GM21737 (cell line): Measurements from ENCODE around the gene KCNA4.
"Not testable (repeated sequence)": the region's sequence is repeated elsewhere in the genome, so short reads cannot be mapped to it uniquely, and the experiment has no call there.

Experiments used
- ATAC-seq: cut with Tn5 transposase; IDR thresholded peaks from one replicate; pipeline ENCODE4 v1.9.1; 2021; ENCODE audit warnings: mild to moderate bottlenecking, moderate library complexity; ENCODE audit not compliant: unreplicated experiment

Gene KCNA4

DNA sequence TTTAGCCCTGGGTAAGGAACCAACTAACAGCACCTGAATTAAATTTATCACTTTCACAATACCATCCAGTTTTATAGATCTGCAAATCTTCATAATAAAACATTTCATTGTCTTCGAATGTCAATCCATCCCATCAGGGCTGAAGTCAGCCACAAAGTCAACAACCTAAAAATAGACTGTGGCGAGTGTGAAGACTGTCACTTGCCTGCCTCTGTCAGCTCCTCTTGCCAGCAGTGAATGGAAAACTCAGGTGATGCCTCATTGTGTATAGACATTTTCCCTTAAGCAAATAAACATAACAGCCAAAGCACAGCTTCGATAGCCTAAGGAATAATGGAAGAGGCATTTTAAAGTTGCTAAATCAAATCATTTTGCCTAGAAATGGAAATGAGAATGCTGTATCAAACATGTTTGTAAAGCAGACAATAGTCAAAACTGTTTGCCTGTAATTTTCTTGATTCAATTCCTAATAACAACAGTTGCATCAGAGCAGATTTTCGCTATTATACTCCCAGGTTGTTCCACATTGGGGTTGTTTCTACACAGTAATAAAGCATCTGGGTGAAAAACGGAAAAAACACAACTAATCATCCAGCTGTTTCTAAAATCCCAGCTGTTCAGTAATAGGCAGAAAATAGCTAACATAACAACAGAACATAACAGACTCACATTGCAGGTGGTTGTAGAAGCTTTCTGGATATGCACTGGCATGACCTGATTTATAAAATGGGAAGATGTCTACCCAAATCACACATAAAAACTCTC, 15.7 kb downstream of the KCNA4 start:
- no peak for ATAC-seq

- no peak for ATAC-seq
These were observed 20.8 kb downstream of the KCNA4 start for GRCh38 chr11:29996016-29996415.

DNA sequence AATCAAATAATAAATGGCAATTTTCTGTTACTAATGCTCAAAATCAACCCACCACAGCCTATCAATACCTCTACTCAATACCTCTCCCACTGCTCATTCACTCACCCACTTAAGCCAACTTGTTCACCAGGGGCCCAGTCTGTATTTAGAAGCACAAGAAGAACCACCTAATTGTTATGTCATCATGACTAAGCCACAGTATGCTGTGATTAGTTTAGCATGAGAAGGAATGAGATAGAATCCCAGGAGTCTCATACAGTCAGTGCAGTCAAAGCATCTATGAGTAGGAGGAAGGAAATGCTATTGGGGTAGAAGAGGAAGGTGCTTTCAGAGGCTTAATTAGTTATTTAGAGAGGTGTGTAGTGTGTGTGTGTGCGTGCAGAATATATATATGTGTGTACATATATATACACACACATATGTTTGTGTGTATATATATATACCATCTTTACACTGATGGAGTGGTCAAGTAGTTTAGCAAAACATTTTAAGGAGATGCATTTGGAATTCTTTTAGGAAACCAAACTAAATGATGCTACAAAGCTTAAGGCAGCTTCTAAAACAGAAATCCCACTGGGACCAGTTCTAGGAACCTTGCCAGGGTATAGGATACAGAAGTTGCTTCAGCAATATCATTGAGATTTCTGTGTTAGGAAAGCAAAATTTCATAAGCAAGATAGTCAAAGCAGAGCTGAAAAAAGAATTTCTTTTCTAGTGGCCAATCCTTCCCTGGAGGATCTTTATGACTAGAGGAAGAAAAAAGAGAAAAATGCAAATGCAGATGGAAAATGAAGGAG, 27.5 kb downstream of the KCNA4 start:
- no peak for ATAC-seq

DNA sequence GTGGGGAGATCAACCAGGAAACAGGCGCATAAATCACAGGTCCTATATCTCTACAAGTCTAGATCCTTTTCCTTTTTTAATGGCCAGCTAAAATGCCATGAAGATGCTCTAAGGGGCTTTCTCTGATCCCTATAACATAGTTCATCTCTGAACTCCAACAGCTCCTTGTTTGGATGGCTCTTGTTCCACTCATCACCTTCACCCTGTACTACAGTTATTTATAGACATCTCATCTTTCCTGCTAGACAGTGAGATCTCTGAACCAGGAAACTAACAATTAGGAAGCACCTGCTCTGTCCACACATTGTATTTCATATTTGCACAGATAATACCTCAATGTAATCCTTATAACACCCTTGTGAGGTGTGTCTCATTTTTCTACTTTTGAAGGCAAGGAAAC, 31.6 kb downstream of the KCNA4 start:
- no peak for ATAC-seq

- ATAC-seq: no peak
These were observed 32.3 kb downstream of the KCNA4 start for GRCh38 chr11:29984544-29984943.

- ATAC-seq: no peak
These were observed 38.3 kb downstream of the KCNA4 start for GRCh38 chr11:29978549-29978948.

DNA sequence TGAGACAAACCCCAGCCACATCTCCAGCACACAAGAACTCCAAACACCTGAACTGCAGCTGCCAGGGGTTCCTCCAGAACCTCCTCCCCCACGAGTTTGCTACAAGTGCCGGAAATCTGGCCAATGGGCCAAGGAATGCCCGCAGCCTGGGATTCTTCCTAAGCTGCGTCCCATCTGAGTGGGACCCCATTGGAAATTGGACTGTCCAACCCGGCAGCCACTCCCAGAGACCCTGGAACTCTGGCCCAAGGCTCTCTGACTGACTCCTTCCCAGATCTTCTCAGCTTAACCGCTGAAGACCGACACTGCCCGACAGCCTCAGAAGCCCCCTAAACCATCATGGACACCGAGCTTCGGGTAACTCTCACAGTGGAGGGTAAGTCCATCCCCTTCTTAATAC, 41.2 kb downstream of the KCNA4 start:
- ATAC-seq: not testable (repeated sequence)

DNA sequence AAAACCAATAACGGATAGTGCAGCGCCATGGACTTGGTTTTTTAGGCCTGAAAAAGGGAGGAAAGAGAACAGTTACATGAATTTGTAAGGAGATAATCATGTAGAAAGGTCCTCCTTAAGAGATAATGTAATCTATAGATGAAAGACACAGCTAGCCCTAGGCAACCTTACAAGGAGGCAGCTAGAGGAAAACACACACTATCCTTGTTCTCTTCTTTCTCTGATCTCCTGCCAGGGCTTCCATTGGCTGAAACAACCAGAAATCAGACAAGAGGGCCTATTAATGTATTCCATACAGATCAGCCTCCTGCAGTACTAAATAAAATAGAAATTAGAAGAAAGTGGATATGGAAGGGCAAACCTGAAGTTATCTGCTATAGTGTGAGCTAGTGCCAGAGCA, 53.0 kb downstream of the KCNA4 start:
- no peak for ATAC-seq

DNA sequence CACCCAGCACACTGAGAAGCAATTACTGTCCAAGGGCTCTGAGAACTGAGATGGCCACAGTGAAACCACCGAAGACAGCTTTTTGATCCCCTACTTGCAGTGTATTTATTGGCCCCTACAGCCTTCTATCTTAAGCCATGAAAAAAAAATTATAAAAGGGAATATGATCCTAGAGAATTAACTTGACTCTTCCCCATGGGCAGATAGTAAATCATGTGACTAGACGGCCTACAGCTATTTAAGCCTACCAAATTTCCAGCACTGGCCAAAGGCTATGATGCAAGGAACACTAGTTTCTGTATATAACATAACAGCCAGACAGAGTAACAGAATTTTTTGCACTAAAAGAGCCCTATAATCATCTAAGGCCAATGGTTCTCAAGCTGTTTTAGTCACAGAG, 53.8 kb downstream of the KCNA4 start:
- no peak for ATAC-seq

DNA sequence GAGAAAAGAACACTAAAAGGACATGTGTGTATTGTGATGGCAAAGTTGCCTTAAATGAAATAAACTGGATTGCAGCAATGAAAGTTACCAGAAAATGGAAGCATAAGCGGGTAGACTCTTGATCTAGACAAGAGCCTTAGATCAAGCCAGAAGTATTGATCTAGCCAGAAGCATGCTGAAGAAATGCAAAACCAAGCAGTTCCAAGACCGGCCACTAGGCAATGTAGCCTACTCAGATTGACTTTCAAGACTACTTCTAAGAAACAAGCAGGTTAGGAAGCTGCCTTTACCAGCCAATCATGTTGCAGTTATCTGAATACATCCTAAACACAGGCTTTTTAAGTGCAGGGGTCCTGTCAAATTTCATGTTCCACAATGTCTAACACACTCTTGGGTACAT, 54.6 kb downstream of the KCNA4 start:
- ATAC-seq: no peak
